ENCODE data around the gene USP13. TPM values are rescaled to one million over a fixed set of nuclear protein-coding genes. Genes with fewer than 3 reads are reported as not detected.

The USP13 gene
- total RNA-seq, 1 donor = 14.4 TPM

GRCh38 chr3:179719048-179719734 is 66.4 kb downstream of the USP13 start:
- TF ChIP-seq, protein P1, sequence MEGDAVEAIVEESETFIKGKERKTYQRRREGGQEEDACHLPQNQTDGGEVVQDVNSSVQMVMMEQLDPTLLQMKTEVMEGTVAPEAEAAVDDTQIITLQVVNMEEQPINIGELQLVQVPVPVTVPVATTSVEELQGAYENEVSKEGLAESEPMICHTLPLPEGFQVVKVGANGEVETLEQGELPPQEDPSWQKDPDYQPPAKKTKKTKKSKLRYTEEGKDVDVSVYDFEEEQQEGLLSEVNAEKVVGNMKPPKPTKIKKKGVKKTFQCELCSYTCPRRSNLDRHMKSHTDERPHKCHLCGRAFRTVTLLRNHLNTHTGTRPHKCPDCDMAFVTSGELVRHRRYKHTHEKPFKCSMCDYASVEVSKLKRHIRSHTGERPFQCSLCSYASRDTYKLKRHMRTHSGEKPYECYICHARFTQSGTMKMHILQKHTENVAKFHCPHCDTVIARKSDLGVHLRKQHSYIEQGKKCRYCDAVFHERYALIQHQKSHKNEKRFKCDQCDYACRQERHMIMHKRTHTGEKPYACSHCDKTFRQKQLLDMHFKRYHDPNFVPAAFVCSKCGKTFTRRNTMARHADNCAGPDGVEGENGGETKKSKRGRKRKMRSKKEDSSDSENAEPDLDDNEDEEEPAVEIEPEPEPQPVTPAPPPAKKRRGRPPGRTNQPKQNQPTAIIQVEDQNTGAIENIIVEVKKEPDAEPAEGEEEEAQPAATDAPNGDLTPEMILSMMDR (IDR thresholded peaks at IDR 0.05; ENCODE audit: insufficient read depth, low read length) = no peak
- H3K4me3 ChIP-seq (ENCODE audit: low read depth, low read length) = no peak overlapping the region
- DNase-seq (ENCODE audit: low read depth) = no peak

DNA sequence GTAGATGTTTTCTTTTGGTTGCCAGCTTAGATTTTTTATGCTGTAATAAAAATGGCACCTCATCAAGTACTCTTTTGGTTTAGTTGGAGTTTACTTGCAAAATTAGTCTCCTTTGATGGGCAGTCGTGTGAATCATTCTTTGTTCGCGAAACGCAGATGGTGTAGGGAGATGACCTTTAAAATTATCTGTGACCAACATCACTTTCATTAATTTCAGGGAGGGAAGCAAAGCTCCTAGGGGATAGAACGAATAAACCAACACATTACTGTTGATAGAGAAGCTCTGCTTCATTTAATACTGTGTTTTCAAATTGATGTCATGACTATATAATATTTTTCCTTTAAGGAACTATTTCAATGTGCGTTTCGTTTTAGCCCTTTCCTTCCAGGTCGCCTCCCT is 67.4 kb downstream of the USP13 start:
- H3K4me3 ChIP-seq (ENCODE audit: low read depth, low read length) = no peak overlapping the region
- TF ChIP-seq, protein P1 (IDR thresholded peaks at IDR 0.05; ENCODE audit: insufficient read depth, low read length) = no peak
- DNase-seq (ENCODE audit: low read depth) = no peak

DNA sequence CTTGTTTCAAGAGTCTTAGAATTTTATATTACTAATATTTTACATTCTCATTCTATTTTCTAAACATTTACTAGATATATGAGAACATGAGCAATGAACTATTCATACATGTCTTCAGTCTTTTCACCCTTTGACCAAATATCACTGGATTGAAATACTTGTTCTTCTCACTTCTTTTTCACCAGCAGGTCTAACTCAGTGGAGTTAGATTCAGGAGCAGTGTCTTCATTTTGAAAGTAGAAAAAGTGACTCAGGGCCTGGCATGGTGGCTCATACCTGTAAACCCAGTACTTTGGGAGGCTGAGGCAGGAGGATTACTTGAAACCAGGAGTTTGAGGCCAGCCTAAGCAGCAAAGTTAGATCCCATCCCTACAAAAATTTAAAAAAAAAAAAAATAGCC is 70.8 kb downstream of the USP13 start:
- H3K4me3 ChIP-seq (ENCODE audit: low read depth, low read length) = no peak overlapping the region
- no peak for DNase-seq (ENCODE audit: low read depth)
- TF ChIP-seq, protein P1 (IDR thresholded peaks at IDR 0.05; ENCODE audit: insufficient read depth, low read length) = no peak

- no peak for DNase-seq (ENCODE audit: low read depth)
- TF ChIP-seq, protein P1 (IDR thresholded peaks at IDR 0.05; ENCODE audit: insufficient read depth, low read length) = no peak
Observed at GRCh38 chr3:179726075-179726699, 73.3 kb downstream of the USP13 start.

DNA sequence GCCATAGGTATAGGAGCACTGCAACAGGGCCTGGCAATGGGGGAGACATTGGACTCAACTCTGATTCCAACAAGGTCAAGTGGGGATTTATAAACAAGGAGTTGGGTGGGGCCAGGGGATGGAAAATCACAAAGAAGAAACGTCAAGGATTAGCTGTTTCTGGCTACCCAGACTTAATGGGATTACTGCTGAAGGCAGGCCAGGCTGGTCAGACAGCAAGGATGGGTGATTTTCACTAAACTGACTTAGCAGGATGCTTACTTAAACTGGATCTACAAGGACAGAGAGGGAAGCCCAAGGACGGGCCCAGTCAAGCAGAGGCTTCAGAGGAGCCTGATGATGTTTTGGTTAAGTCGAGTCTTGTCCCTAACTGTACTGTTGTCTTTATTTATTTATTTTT is 76.2 kb downstream of the USP13 start:
- H3K4me3 ChIP-seq (ENCODE audit: low read depth, low read length) = no peak overlapping the region
- no peak for DNase-seq (ENCODE audit: low read depth)
- TF ChIP-seq, protein P1 (IDR thresholded peaks at IDR 0.05; ENCODE audit: insufficient read depth, low read length) = no peak

More at GRCh38 chr3:179726075-179726699, 73.3 kb downstream of the USP13 start:
- no peak overlapping the region for H3K4me3 ChIP-seq (ENCODE audit: low read depth, low read length)

DNA sequence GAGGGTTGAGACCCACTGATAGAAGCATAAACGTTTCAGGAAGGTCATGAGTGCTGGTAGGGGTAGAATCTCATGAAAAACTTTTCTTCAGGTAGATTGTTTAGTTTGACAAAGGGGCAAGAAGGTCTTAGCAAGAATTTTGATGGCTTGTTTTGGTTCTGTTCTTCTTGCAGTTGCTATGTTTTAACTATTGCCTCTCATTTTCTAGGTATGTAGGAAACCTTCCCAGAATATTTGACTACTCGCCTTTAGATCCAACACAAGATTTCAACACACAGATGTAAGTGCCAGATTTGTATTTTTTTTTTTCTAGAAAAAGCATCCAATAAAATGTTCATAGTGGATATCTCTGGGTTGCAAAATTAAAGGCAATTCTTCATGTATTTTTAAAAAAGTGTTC is 77.1 kb downstream of the USP13 start:
- TF ChIP-seq, protein P1 (IDR thresholded peaks at IDR 0.05; ENCODE audit: insufficient read depth, low read length) = no peak
- H3K4me3 ChIP-seq (ENCODE audit: low read depth, low read length) = no peak overlapping the region
- peak; percentile 48 for DNase-seq (ENCODE audit: low read depth)
